ENCODE results near the gene SH3RF1.

DNA sequence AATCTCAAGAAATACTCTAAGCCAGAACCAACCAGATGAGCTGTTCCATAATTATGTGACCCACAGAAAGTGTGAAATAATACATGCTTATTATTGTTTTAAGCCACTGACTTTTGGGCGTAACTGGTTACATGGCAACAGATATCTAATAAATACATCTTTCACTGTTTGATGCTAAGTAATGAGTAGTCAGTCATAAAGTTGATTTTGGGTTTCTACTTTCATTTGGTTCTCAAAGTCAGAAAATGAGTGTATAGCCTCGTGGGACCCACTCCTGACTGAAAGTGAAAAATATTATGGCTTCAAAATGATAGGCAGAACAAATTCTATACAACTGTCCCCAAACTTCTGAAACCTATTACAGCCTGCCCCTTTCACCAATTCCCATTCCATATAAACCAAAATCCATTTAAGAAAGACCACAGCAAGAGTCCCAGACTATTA, 172.7 kb downstream of the SH3RF1 start:
- TF ChIP-seq, protein P1, sequence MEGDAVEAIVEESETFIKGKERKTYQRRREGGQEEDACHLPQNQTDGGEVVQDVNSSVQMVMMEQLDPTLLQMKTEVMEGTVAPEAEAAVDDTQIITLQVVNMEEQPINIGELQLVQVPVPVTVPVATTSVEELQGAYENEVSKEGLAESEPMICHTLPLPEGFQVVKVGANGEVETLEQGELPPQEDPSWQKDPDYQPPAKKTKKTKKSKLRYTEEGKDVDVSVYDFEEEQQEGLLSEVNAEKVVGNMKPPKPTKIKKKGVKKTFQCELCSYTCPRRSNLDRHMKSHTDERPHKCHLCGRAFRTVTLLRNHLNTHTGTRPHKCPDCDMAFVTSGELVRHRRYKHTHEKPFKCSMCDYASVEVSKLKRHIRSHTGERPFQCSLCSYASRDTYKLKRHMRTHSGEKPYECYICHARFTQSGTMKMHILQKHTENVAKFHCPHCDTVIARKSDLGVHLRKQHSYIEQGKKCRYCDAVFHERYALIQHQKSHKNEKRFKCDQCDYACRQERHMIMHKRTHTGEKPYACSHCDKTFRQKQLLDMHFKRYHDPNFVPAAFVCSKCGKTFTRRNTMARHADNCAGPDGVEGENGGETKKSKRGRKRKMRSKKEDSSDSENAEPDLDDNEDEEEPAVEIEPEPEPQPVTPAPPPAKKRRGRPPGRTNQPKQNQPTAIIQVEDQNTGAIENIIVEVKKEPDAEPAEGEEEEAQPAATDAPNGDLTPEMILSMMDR (IDR thresholded peaks at IDR 0.05), result no peak
- no peak for TF ChIP-seq POLR2A (IDR thresholded peaks at IDR 0.05)

All from body of pancreas (tissue), 4 donors.